ENCODE measurements around the gene DVL3.
A peak's percentile ranks its signal among the peaks of the same experiment; 100 is the strongest.
"Not testable (repeated sequence)": the region's sequence is repeated elsewhere in the genome, so short reads cannot be mapped to it uniquely, and the experiment has no call there.

DVL3 gene

GRCh38 chr3:184158404-184158803, 3.2 kb downstream of the DVL3 start:
- no peaks in the 10 kb centered on the region for H3K27me3 ChIP-seq (ENCODE audit: insufficient read depth, low read length, poor library complexity)
- peak overlapping the region; percentile 99; the same call in 1 of the 2 replicates for H3K4me2 ChIP-seq (ENCODE audit: insufficient read depth, low read length)
- TF ChIP-seq CTCF (IDR thresholded peaks at IDR 0.05; ENCODE audit: borderline replicate concordance, extremely low read depth, low read length, poor library complexity, severe bottlenecking) = no peak
- no peak for TF ChIP-seq EZH2 (IDR thresholded peaks at IDR 0.05; ENCODE audit: borderline replicate concordance, low read depth, low read length, severe bottlenecking)
- peaks cover 49% of the 10 kb centered on the region for H3K4me1 ChIP-seq (ENCODE audit: insufficient read depth, low read length)
- peaks cover 71% of the 10 kb centered on the region for H3K79me2 ChIP-seq (ENCODE audit: insufficient read depth, low read length)
- peak overlapping the region; percentile 13; the same call in 1 of the 2 replicates for H3K9ac ChIP-seq (ENCODE audit: low read depth, low read length)
- DNase-seq (no peak), ATAC-seq (ENCODE audit: insufficient read depth, low read depth) (no peak)
- H3K36me3 ChIP-seq (ENCODE audit: insufficient read depth, low read length) = peaks cover 25% of the 10 kb centered on the region
- H4K20me1 ChIP-seq (ENCODE audit: insufficient read depth, low read length) = peaks cover 37% of the 10 kb centered on the region
- no peak overlapping the region for H3K4me3 ChIP-seq (ENCODE audit: low read depth in 1 of 2, low read length in 2 of 2)
- H2AFZ ChIP-seq (ENCODE audit: low read depth, low read length) = no peak overlapping the region
- no peak overlapping the region for H3K27ac ChIP-seq (ENCODE audit: low read length)
- H3K9me3 ChIP-seq (ENCODE audit: insufficient read depth, low read length, severe bottlenecking) = no peaks in the 10 kb centered on the region

- TF ChIP-seq EZH2 (IDR thresholded peaks at IDR 0.05; ENCODE audit: borderline replicate concordance, low read depth, low read length, severe bottlenecking) (no peak), CTCF (IDR thresholded peaks at IDR 0.05; ENCODE audit: borderline replicate concordance, extremely low read depth, low read length, poor library complexity, severe bottlenecking) (no peak)
- Histone ChIP-seq H3K4me2 (ENCODE audit: insufficient read depth, low read length) (no peak overlapping the region), H3K9me3 (ENCODE audit: insufficient read depth, low read length, severe bottlenecking) (no peaks in the 10 kb centered on the region), H3K27me3 (ENCODE audit: insufficient read depth, low read length, poor library complexity) (no peaks in the 10 kb centered on the region), H3K9ac (ENCODE audit: low read depth, low read length) (no peak overlapping the region), H3K27ac (ENCODE audit: low read length) (no peak overlapping the region), H4K20me1 (ENCODE audit: insufficient read depth, low read length) (peaks cover 50% of the 10 kb centered on the region), H3K4me3 (ENCODE audit: low read depth in 1 of 2, low read length in 2 of 2) (no peak overlapping the region), H3K79me2 (ENCODE audit: insufficient read depth, low read length) (peaks cover 69% of the 10 kb centered on the region), H3K4me1 (ENCODE audit: insufficient read depth, low read length) (peaks cover 34% of the 10 kb centered on the region), H2AFZ (ENCODE audit: low read depth, low read length) (no peak overlapping the region), H3K36me3 (ENCODE audit: insufficient read depth, low read length) (peaks cover 45% of the 10 kb centered on the region)
- ATAC-seq (ENCODE audit: insufficient read depth, low read depth) (no peak), DNase-seq (no peak)
Observed at GRCh38 chr3:184160456-184160855, 5.3 kb downstream of the DVL3 start.

- ATAC-seq (ENCODE audit: insufficient read depth, low read depth); H3K9me3 ChIP-seq (ENCODE audit: insufficient read depth, low read length, severe bottlenecking); H2AFZ ChIP-seq (ENCODE audit: low read depth, low read length); DNase-seq; H3K27me3 ChIP-seq (ENCODE audit: insufficient read depth, low read length, poor library complexity); H3K9ac ChIP-seq (ENCODE audit: low read depth, low read length); H3K4me3 ChIP-seq (ENCODE audit: low read depth in 1 of 2, low read length in 2 of 2); H3K27ac ChIP-seq (ENCODE audit: low read length); H3K4me2 ChIP-seq (ENCODE audit: insufficient read depth, low read length): not testable (repeated sequence)
- Histone ChIP-seq H3K79me2 (ENCODE audit: insufficient read depth, low read length) (peaks cover 47% of the 10 kb centered on the region), H3K36me3 (ENCODE audit: insufficient read depth, low read length) (peaks cover 63% of the 10 kb centered on the region), H3K4me1 (ENCODE audit: insufficient read depth, low read length) (peaks cover 20% of the 10 kb centered on the region; the same call in 1 of the 2 replicates), H4K20me1 (ENCODE audit: insufficient read depth, low read length) (peaks cover 40% of the 10 kb centered on the region)
Observed at GRCh38 chr3:184162571-184163070, 7.4 kb downstream of the DVL3 start.

- TF ChIP-seq EZH2 (IDR thresholded peaks at IDR 0.05; ENCODE audit: borderline replicate concordance, low read depth, low read length, severe bottlenecking) (no peak), CTCF (IDR thresholded peaks at IDR 0.05; ENCODE audit: borderline replicate concordance, extremely low read depth, low read length, poor library complexity, severe bottlenecking) (no peak)
- H3K27ac ChIP-seq (ENCODE audit: low read length) = no peak overlapping the region
- no peak overlapping the region for H3K4me2 ChIP-seq (ENCODE audit: insufficient read depth, low read length)
Observed at GRCh38 chr3:184164648-184165330, 9.6 kb downstream of the DVL3 start.

More at GRCh38 chr3:184164648-184165330, 9.6 kb downstream of the DVL3 start:
- no peak overlapping the region for H2AFZ ChIP-seq (ENCODE audit: low read depth, low read length)
- no peaks in the 10 kb centered on the region for H3K9me3 ChIP-seq (ENCODE audit: insufficient read depth, low read length, severe bottlenecking)
- peaks cover 81% of the 10 kb centered on the region for H3K36me3 ChIP-seq (ENCODE audit: insufficient read depth, low read length)
- H3K9ac ChIP-seq (ENCODE audit: low read depth, low read length) = no peak overlapping the region
- H3K4me1 ChIP-seq (ENCODE audit: insufficient read depth, low read length) = peaks cover 6% of the 10 kb centered on the region; the same call in 1 of the 2 replicates
- no peak for DNase-seq
- H3K79me2 ChIP-seq (ENCODE audit: insufficient read depth, low read length) = peaks cover 26% of the 10 kb centered on the region
- no peak overlapping the region for H3K4me3 ChIP-seq (ENCODE audit: low read depth in 1 of 2, low read length in 2 of 2)
- no peak for ATAC-seq (ENCODE audit: insufficient read depth, low read depth)
- no peaks in the 10 kb centered on the region for H3K27me3 ChIP-seq (ENCODE audit: insufficient read depth, low read length, poor library complexity)
- H4K20me1 ChIP-seq (ENCODE audit: insufficient read depth, low read length) = peaks cover 35% of the 10 kb centered on the region
